HepG2 (cell line): ENCODE data around the gene CATSPERD. TPM values are rescaled to one million over a fixed set of nuclear protein-coding genes. Genes with fewer than 3 reads are reported as not detected.

ENCODE experiments used
- CHCHD3 ChIP-seq: sonication (generic); formaldehyde crosslinking; IDR thresholded peaks from 2 replicates; pipeline ENCODE4 v1.8.0; 2022; ENCODE audit warnings: mild to moderate bottlenecking, missing genetic modification reagents, moderate library complexity
- DPF2 ChIP-seq: sonication (generic); formaldehyde crosslinking; IDR thresholded peaks from 2 replicates; pipeline ENCODE4 v1.4.0; 2020; ENCODE audit warnings: mild to moderate bottlenecking, low read depth, missing genetic modification reagents, borderline replicate concordance
- ERF ChIP-seq: IDR thresholded peaks from 2 replicates; pipeline ENCODE4 v1.6.1; 2018; ENCODE audit warnings: missing biosample characterization, missing genetic modification reagents
- HNRNPLL ChIP-seq: fragments of 200-400 bp; formaldehyde crosslinking; IDR thresholded peaks from 2 replicates; pipeline ENCODE4 v1.6.1; 2017; ENCODE audit warnings: mild to moderate bottlenecking, low read depth, low read length; ENCODE audit not compliant: poor library complexity, severe bottlenecking
- IKZF5 ChIP-seq: IDR thresholded peaks from 2 replicates; pipeline ENCODE4 v1.6.1; 2018; ENCODE audit warnings: missing genetic modification reagents, mild to moderate bottlenecking, missing compliant biosample characterization
- KAT8 ChIP-seq: IDR thresholded peaks from 2 replicates; pipeline ENCODE4 v1.6.1; 2016; ENCODE audit warnings: missing genetic modification reagents, missing compliant biosample characterization
- NCOA2 ChIP-seq: sonication (generic); formaldehyde crosslinking; IDR thresholded peaks from 2 replicates; pipeline ENCODE4 v1.8.0; 2022; ENCODE audit warnings: inconsistent platforms
- NR2F6 ChIP-seq, 2 experiments: IDR thresholded peaks; 2 replicates each; pipeline ENCODE4 v1.6.1; 2016; ENCODE audit warnings: antibody characterized with exemption in 1 of 2, mild to moderate bottlenecking in 1 of 2
- PHF20 ChIP-seq: sonication (generic); formaldehyde crosslinking; IDR thresholded peaks from 2 replicates; pipeline ENCODE4 v1.5.0; 2020; ENCODE audit warnings: mild to moderate bottlenecking, missing genetic modification reagents
- SALL1 ChIP-seq: sonication (generic); formaldehyde crosslinking; IDR thresholded peaks from 2 replicates; pipeline ENCODE4 v1.8.0; 2022; ENCODE audit warnings: mild to moderate bottlenecking, missing genetic modification reagents
- SNAPC4 ChIP-seq: sonication (generic); formaldehyde crosslinking; IDR thresholded peaks from 2 replicates; pipeline ENCODE4 v1.4.0; 2020; ENCODE audit warnings: mild to moderate bottlenecking, missing genetic modification reagents
- SP4 ChIP-seq: sonication (generic); formaldehyde crosslinking; IDR thresholded peaks from 2 replicates; pipeline ENCODE4 v1.8.1; 2023; ENCODE audit warnings: mild to moderate bottlenecking, missing genetic modification reagents
- ZBTB37 ChIP-seq: sonication (generic); formaldehyde crosslinking; IDR thresholded peaks from 2 replicates; pipeline ENCODE4 v1.4.0; 2020; ENCODE audit warnings: mild to moderate bottlenecking, missing genetic modification reagents
- ZMYM3 ChIP-seq: sonication (generic); formaldehyde crosslinking; IDR thresholded peaks from 2 replicates; pipeline ENCODE4 v1.5.1; 2020; ENCODE audit warnings: mild to moderate bottlenecking, missing genetic modification reagents
- ZNF274 ChIP-seq: sonication (generic); formaldehyde crosslinking; IDR thresholded peaks from 2 replicates; pipeline ENCODE4 v1.5.1; 2020; ENCODE audit warnings: mild to moderate bottlenecking, missing genetic modification reagents
- ZNF569 ChIP-seq: sonication (generic); formaldehyde crosslinking; IDR thresholded peaks from 2 replicates; pipeline ENCODE4 v1.5.0; 2020; ENCODE audit warnings: mild to moderate bottlenecking, missing genetic modification reagents, moderate library complexity, borderline replicate concordance
- ZNF687 ChIP-seq: sonication (generic); formaldehyde crosslinking; IDR thresholded peaks from 2 replicates; pipeline ENCODE4 v1.5.1; 2020; ENCODE audit warnings: mild to moderate bottlenecking, missing genetic modification reagents, moderate library complexity
- polyA plus RNA-seq, 8 experiments: library from polyadenylated mRNA; depleted of rRNA in 3 of 8; stranded (reverse) in 7 of 8; unstranded in 1 of 8; fragments of >200 nt; fragmentation: Illumina TruSeq in 4 of 8; extraction: Trizol in 4 of 8; gene quantifications; 2 replicates each; pipeline versions ENCODE4 v1.2.1 to v1.2.3, GENCODE V29; 2011 to 2016; ENCODE audit warnings: low read depth in 4 of 8, missing spikeins in 1 of 8, mixed read lengths in 1 of 8; ENCODE audit not compliant: insufficient read depth in 1 of 8
- total RNA-seq, 5 experiments: library from RNA; depleted of rRNA; stranded (reverse); fragments of >200 nt; fragmentation: Illumina TruSeq; extraction: Trizol; gene quantifications; 2 replicates each; pipeline ENCODE4 v1.2.3, GENCODE V29; 2016; ENCODE audit warnings: low read depth in 1 of 5

Gene CATSPERD
- total and polyA plus RNA-seq, 2 of the 13 experiments (the other 11 are each of a cell fraction or from before 2014, with no cell fraction given), result 0.04 TPM; not detected in 1

- TF ChIP-seq ZBTB37 (CRISPR knock-in tag) (no peak), KAT8 (no peak), SNAPC4 (CRISPR knock-in tag) (peak; percentile 96), PHF20 (CRISPR knock-in tag) (no peak), NR2F6 (IDR thresholded peaks at IDR 0.05) (no peak), NR2F6 (CRISPR knock-in tag; IDR thresholded peaks at IDR 0.05) (peak; percentile 22; the same call in 1 of the 2 replicates), CHCHD3 (no peak), NCOA2 (CRISPR knock-in tag) (0 out of 2 replicates have a peak, but pooled peaks have one; percentile 13), DPF2 (CRISPR knock-in tag) (0 out of 2 replicates have a peak, but pooled peaks have one; percentile 35), SP4 (0 out of 2 replicates have a peak, but pooled peaks have one; percentile 29), ERF (peak; percentile 39; the same call in 1 of the 2 replicates), ZMYM3 (CRISPR knock-in tag) (peak; percentile 74), SALL1 (CRISPR knock-in tag) (peak; percentile 59; the same call in 1 of the 2 replicates), IKZF5 (CRISPR knock-in tag) (0 out of 2 replicates have a peak, but pooled peaks have one; percentile 16), ZNF569 (CRISPR knock-in tag) (no peak), HNRNPLL (peak; percentile 34), ZNF274 (CRISPR knock-in tag) (0 out of 2 replicates have a peak, but pooled peaks have one; percentile 11), ZNF687 (CRISPR knock-in tag) (peak; percentile 71)
Observed at GRCh38 chr19:5822181-5822844, 101.9 kb downstream of the CATSPERD start (continued).
